NT2/D1 (cell line): ENCODE data around the gene EEF2KMT.

Experiments
- YY1 ChIP-seq: IDR thresholded peaks from 2 replicates; pipeline ENCODE4 v1.6.1; 2011; ENCODE audit not compliant: insufficient read length, insufficient read depth
- ZNF274 ChIP-seq: IDR thresholded peaks from 2 replicates; pipeline ENCODE4 v1.6.1; 2011; ENCODE audit warnings: mild to moderate bottlenecking, low read depth, low read length

- no peak for TF ChIP-seq YY1
- no peak for TF ChIP-seq ZNF274
Measured at GRCh38 chr16:5062051-5062450, 35.5 kb downstream of the EEF2KMT start.
